ENCODE data around the gene CTPS1. TPM values are rescaled to one million over a fixed set of nuclear protein-coding genes. Genes with fewer than 3 reads are reported as not detected.

Gene CTPS1, protein sequence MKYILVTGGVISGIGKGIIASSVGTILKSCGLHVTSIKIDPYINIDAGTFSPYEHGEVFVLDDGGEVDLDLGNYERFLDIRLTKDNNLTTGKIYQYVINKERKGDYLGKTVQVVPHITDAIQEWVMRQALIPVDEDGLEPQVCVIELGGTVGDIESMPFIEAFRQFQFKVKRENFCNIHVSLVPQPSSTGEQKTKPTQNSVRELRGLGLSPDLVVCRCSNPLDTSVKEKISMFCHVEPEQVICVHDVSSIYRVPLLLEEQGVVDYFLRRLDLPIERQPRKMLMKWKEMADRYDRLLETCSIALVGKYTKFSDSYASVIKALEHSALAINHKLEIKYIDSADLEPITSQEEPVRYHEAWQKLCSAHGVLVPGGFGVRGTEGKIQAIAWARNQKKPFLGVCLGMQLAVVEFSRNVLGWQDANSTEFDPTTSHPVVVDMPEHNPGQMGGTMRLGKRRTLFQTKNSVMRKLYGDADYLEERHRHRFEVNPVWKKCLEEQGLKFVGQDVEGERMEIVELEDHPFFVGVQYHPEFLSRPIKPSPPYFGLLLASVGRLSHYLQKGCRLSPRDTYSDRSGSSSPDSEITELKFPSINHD
- 51.6 and 76.0 TPM in 2 replicates for total RNA-seq (2014; rRNA removed; shearing (Covaris generic))

DNA sequence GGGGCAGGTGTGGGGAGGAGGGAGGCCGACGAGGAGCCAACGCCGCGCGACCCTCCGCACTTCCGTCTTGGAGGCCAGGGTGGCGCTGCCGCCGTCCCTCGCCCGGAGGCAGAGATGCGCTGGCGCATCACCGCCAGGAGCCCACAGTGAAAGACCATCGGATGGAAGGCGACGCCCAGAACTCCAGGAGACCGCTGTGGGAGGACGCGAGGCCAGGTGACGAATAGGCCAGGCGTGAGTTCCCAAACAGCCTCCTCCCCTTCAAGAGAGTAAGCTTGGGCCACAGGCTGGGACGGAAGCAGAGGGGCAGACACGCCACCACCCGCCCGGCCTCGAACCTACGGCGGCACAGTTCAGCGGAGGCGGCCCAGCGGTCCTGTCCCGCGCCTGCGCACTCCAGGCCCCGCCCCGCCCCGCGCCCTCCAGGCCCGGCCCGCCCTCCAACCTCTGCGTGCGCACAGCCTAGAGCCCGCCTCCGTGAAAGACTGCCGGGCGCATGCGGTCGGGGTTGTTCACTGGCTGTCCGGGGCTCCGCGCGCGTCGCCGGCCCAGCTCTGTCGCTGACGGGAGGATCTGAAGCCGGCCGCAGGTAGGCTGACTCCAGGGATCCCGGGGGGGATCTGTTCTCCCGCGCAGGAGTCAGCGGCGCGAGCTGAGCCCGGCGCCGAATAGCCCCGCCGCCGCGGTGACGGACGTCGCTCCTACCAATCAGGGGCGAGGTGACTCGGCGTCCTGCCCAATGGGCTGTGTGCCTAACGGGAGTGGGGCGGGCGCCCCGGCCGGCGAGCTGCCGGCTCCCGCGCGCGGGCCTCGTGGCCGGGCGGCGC, at the start of gene CTPS1:
Gene CTPS1 (plus strand): TSS at position 456 of the 827 bp plus-strand sequence. CDS start 3,595 bp downstream, outside the sequence.
- peak; percentile 90 for DNase-seq (ENCODE audit: low read depth)

DNA sequence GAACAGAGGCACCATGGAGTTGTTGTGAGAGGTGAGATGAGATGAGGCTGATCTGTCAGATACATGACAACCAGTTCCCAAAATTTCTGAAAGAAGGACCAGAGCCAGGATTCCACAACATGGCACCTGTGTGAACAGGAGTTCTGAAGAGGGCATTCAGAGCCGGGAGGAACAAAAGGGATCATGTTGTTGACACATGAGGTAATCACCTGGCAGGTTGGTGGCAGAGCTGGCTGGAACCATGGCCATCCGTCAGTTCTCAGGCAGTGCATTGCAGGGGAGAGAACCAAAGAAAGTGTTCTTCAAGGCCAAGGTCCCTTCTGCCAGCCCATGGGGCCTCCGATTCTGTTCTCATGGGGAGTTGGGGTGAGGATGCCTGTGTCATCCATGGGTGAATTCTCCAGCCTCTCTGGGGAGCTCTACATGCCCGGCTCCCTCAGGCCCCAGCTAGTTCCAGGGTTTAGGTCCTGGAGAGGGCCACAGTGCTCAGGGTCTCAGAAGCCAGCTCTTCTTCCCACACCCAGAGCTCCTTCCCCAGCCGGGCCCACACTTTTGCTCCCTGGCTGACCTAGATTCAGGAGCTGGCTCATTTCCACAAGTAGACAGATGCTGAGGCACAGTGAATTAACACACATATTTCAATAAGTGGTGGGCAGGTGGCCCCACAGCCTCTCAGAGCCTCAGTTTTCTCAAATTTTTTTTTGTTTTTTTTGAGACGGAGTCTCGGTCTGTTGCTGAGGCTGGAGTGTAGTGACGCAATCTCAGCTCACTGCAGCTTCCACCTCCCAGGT, 49.1 kb upstream of the CTPS1 start:
- no peak for DNase-seq (ENCODE audit: low read depth)

DNA sequence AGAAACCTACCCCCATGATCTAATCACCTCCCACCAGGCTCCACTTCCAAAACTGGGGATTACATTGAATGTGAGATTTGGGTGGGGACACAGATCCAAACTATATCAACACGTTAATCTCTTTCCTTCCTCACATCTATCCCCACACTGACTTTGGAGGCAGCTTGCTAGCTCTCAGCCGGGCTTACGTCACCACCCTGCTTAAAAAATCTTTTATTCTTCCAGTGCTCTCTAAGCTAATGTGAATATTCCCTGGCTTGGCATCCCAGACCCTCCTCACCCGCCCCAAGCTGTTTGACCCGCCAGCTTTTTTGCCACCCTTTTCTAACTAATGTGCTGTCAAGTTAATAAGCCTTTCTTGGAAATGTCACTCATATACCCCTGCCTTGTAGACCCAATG, 47.9 kb upstream of the CTPS1 start:
- no peak for DNase-seq (ENCODE audit: low read depth)

DNA sequence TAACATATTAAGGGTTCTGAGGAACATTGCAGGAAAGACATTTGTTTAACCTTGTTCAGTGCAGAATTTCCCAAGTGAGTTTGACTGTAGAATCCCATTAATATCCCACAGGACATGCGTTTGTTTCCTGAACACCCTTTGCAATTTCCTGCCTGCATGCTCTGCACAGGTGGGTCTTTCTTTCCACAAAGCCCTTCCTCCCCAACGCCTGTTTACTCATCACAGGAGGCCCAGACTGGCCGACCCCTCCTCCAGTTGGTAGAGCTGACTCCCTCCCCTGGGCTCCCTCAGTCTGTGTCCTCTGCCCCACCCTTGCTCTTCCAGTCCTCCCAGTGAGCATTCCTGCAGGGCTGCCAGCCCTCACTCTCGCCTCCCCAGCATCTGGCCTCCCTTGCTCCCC, 47.5 kb upstream of the CTPS1 start:
- no peak for DNase-seq (ENCODE audit: low read depth)

DNA sequence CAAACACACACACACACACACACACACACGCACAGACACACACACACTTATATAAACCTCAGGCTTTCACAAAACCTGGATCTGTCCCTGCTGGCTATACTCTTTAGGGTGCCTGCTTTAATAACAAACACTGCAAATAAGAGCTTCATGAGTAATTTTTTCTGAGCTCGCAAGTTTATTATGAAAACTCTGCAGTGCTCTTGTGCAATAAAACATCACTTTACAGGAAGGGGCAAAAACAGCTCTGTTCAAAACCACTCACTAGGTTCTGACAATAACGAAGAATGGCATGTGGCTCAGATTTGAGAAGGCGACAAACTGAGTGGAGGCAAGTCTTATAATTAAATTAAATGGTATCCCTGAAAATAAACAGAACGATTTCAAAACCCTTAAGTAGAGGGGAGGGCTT, 42.6 kb upstream of the CTPS1 start:
- DNase-seq (ENCODE audit: low read depth): peak; percentile 38

DNA sequence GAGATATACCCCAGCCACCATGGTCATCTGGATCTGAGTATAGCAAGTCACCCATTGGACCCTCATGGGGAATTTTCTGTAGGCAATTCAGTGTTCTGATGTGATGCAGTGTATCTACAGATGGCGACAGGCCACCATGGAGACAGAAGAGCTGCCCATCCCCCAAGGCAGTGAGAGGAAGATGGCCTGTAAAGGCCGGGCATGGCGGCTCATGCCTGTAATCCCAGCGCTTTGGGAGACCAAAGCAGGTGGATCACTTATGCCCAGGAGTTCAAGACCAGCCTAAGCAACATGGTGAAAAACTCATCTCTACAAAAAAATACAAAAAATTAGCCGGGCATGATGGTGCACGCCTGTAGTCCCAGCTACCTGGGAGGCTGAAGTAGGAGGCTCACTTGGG, 41.1 kb upstream of the CTPS1 start:
- no peak for DNase-seq (ENCODE audit: low read depth)

DNA sequence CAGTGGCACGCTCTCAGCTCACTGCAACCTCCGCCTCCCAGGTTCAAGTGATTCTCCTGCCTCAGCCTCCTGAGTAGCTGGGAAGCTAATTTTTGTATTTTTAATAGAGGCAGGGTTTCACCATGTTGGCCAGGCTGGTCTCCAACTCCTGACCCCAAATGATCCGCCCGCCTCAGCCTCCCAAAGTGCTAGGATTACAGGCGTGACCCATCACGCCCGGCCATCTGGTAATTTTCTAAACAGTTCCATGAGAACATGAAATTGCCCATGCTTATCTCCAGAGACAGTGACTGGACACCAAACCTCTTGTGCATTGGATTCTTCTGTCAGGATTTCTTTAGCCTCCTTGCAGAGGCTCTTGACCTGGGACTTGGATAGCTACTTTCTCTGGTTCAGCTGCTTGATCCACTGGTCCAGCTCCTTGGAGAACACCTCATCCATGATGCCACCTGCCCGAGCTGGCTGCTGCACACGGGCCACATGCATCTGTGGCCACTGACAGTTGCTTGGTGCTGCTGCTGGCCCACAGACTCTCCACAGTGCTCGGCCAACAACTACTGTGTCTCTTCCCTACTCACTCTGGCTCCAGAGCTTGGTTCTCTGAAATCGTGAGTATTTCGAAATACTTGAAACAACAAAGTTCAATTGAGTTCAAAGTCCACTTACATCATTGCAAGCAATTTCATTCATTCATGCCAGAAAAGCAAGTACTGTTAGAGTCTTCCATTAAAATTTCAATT, 40.0 kb upstream of the CTPS1 start:
- no peak for DNase-seq (ENCODE audit: low read depth)

DNA sequence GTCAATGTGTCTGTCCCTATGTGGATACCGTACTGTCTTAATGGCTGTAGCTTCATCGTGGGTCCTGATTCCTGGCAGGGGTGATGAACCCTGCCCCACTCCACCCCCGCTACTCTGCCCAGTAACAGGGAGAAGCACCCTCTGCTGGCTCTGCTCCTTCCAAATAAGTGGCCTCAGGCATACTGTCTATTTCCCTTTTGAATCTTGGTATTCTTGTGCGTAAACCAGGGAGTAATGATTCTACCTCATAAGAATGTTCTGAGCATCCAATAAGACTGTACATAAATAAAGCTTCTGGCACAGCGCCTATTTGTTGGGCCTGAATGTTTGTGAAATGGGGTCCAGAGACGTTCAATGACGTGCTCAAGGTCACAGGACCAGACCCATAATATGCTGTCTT, 35.2 kb upstream of the CTPS1 start:
- DNase-seq (ENCODE audit: low read depth): peak; percentile 94

DNA sequence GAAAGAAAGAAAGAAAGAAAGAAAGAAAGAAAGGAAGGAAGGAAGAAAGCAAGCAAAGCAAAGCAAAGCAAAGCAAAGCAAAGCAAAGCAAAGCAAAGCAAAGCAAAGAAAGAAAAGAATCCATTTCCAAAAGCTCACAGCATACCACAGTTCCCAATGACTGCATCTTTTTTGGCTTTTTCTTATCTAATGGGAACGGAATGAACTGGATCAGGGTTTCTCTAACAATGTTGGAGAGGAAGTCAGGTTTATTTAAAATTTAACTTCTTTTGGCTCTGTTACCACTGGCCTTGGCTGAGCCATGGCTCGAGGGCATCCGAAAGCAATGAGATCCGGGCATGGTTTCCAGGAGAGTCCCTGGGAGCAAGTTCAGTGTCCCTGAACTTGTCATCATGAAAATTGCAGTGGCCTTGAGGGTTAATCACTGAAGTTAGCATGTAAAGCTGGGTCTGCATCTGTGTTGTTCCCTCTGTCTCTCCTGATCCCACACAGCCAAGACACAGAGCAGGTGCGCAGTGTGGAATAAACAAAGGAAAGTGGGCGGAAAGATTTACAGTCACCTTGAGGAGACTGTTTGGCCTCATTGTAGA, 34.6 kb upstream of the CTPS1 start:
- peak; percentile 81 for DNase-seq (ENCODE audit: low read depth)

DNA sequence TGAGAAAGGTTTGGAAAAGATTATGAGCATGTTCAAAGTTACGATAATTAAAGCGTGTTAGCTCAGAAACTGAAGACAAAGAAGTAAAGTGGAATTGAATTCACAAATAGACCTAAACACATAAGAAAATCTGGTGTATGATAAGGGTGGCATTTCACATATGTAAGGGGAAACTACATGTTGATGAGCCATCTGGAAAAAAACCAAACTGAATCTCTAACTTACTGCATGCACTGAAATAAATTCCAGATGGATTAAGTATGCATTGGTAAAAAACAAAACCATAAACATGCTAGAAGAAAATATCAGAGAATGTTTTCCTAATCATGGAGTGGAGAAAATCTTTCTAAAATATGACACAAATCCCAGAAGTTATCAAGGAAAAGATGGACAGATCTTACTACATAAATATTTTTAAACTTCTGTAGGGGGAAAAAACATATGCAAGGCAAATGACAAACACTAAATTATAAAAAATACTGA, 34.0 kb upstream of the CTPS1 start:
- no peak for DNase-seq (ENCODE audit: low read depth)

DNA sequence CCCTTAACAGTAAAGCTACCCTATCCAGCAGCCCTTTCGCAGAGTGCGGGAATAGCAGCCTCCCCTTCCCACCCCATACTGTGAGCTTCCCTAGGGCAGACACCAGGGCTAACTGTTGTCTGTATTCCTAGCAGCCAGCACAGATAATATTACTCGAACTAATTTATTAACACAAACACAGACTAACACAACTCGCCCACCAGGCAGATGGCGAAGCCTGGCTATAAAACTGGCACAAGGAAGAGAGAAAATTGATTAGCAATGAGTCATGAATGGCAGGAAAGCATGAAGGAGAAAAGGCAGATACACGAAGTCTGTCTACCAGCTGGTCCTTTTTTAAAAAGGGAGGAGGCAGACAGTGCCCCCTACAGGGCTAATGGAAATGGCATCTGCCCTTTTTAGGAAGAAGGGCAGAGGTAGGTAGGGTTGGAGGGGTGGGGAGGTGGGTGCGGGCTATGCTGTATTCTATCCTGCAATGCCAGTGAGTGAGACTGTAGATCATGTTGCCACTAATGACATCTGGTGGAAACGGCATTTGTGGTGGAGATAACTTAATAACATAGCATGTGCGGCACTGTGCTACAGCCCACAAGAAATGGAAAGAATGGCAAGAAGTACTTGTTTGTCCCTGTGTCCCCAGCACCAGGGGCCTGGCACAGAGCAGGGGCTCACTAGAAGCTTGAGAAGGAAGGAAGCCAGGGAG, 30.6 kb upstream of the CTPS1 start:
- peak; percentile 76 for DNase-seq (ENCODE audit: low read depth)

DNA sequence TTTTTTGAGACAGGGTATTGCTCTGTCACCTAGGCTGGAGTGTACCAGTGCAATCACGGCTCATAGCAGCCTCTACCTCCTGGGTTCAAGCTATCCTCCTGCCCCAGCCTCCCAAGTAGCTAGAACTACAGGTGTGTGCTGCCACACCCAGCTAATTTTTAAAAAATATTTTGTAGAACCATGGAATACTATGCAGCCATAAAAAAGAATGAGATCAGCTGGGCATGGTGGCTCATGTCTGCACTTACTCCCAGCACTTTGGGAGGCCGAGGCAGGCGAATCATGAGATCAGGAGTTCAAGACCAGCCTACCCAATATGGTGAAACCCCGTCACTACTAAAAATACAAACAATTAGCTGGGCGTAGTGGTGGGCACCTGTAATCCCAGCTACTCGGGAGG, 29.9 kb upstream of the CTPS1 start:
- no peak for DNase-seq (ENCODE audit: low read depth)

DNA sequence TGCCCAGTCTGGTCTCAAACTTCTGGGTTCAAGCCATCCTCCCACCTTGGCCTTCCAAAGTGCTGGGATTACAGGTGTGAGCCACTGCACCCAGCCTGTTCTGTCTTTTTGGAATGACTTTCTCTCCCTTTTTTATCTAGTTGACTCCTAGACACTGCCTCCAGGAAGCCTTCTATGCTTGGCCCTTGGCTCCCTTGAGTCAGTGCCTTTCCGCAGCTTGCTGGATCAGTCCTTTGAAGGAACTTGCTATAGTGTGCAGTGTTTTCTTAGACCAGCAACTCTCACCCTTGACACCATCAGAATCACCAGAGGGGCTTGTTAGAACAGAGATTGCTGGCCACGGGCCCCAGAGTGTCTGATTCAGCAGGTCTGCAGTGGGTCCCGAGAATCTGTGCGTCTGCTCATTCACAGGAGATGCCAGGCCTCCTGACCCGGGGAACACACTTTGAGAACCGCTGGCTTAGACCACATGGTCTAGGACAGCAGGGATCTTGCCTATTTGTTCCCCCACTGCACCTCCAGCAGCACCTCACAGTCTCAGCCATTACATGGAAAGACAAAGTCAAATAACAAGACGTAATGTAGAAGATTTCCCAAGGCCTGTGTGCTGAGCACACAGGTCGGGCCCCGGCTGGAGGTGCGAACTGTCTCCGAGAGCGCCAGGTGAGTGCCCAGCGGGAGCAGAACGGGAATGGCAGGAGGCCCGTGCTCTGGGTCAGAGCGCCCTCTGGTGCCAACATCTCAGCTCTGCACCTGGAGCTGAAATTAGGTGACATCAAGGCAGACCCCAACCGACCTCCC, 27.4 kb upstream of the CTPS1 start:
- peak; percentile 59 for DNase-seq (ENCODE audit: low read depth)

DNA sequence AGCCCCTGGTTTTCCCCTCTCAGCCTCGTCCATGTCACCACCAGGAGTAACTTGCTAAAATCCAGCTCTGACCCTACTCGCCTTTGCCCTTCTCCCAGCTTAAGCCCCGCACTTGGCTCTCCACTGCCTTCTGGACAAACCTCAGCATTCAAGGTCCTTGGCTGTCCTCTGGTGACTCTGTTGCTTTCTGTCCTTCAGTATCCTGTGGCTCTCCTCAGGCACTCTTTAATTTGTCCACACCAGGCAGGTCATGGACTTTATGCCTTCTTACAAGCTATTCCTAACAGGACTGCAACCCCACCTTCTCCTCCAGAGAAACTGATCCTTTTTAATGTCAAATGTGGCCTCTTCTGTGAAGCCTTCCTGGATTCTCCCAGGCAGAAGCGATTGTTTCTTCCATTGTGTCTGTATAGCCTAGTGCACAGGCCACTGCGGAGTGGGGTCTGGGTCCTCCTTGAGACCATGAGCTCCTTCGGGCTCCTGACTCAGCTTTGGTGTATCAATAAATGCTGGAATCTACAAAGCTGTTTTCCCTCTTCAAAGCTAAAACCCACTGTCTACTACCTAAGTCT, 26.7 kb upstream of the CTPS1 start:
- no peak for DNase-seq (ENCODE audit: low read depth)

DNA sequence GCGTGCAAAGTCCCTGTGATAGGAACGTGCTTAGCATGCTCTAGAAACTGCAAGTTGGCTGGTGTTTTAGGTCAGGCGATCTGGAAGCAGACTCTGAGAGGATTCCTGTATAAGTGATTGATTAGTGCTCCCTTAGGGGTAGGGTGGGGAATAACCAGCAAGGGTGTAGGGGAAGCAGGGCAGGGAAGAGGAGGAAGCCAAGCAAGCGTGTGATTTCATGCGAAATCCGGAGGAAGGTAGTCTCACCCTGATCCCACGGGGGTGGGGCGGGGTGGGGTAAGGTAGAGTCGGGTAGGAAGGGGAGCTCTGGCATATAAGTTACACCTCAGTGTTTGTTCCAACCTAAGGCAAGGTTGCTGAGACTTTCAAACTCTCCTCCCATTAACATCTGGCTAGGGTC, 24.9 kb upstream of the CTPS1 start:
- DNase-seq (ENCODE audit: low read depth): no peak

DNA sequence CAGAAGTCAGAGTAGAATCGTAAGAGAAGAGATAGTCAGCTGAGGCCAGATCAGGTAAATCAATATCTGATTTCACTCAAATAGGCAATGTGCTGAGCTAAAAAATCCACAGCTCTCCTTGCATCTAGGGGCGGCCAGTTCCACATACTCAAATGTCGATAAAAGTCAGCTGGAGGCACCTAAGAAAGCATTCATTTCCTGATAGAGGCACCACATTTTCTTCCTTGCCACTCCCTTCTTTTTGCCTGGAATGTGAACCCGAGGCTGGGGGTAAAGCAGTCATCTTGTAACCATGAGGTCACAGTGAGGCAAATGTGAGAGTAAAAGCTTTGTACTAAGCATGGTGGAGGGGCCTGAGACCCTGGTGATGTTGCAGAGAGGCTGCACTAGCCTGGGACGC, 24.2 kb upstream of the CTPS1 start:
- DNase-seq (ENCODE audit: low read depth): no peak

DNA sequence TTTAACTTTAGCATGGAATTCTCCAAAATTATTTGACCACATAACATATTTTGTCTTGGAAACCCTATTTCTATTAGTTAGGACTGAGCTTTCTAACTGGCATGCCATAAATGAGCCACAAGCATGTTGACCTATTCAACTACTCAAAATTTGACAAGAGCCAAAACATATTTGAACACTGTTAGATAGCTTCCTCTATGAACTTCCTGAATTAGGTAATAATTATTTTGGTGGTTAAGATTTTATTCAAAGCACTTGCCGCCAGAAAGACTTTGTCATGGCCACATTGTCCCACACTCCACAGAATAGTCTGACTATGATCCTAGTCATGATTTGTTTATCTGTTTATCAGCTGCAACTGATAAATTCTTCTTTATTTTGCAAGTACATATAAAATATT, 23.1 kb upstream of the CTPS1 start:
- DNase-seq (ENCODE audit: low read depth): no peak

DNA sequence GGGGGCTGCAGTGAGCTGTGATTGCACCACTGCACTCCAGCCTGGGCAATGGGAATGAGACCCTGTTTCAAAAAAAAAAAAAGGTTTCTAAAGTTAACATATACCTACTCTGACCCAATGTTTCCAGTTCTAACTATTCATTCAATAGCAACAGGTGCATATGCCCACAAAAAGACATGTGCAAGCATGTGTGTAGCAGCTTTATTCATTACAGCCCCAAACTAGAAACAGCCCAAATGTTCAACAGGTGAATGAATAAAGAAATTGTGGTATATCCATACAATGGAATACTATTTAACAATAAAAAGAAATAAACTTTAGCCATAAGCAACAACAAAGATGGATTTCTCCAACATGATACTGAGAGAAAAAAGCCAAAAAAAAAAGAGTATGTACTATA, 21.3 kb upstream of the CTPS1 start:
- no peak for DNase-seq (ENCODE audit: low read depth)

DNA sequence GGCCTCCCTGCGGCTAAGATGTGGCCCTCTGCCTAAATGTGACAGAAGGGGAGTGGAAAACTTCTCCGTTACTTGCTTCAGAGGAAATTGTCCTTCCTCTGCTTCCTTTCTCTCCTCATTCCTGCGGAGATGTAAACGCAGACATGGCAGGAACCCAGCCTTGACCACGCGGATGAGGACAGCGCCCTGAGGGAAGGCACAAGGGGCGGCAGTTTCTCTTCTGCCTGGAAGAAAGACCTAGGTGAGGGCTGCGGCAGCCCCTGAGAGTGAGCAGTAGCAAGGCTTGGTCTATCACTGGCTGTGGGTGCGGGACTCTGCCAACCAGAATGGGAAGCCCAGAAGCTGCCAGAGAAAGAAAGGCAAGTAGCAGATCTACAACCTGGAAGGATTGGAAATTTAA, 14.0 kb upstream of the CTPS1 start:
- DNase-seq (ENCODE audit: low read depth): peak; percentile 24
